ENCODE results near the gene TLCD2. TPM values are rescaled to one million over a fixed set of nuclear protein-coding genes. Genes with fewer than 3 reads are reported as not detected.

TLCD2 gene
- total and polyA plus RNA-seq, 2 of the 13 experiments (the other 11 are each of a cell fraction or from before 2014, with no cell fraction given) = 0.90 to 1.1 TPM

- Histone ChIP-seq H4K20me1 (ENCODE audit: insufficient read depth, low read length) (peaks cover 10% of the 10 kb centered on the region), H3K79me2 (ENCODE audit: insufficient read depth, low read length) (peaks cover 9% of the 10 kb centered on the region), H3K36me3 (replicated peaks in 1 of 2; ENCODE audit: control insufficient read depth in 1 of 2, insufficient read depth in 2 of 2, low read length in 2 of 2) (peaks cover 6 to 19% of the 10 kb centered on the region in 2 experiments), H3K27me3 (ENCODE audit: control insufficient read depth in 1 of 2, insufficient read depth in 2 of 2, low read length in 2 of 2) (no peaks in the 10 kb centered on the region; a peak in 1 of 5 replicates), H2AFZ (ENCODE audit: low read length) (no peak overlapping the region), H3K9me3 (ENCODE audit: low read length) (no peaks in the 10 kb centered on the region), H3K4me3 (replicated peaks in 1 of 3; ENCODE audit: insufficient read depth in 1 of 3, low read depth in 2 of 3, low read length in 3 of 3) (no peak overlapping the region), H3K27ac (ENCODE audit: extremely low read length, insufficient read depth, low read length) (no peak overlapping the region), H3K4me1 (ENCODE audit: insufficient read depth, low read length) (peaks cover 31% of the 10 kb centered on the region), H3K4me2 (ENCODE audit: low read depth, low read length) (no peak overlapping the region), H3K9ac (ENCODE audit: insufficient read depth, low read depth, low read length) (no peak overlapping the region)
- TF ChIP-seq POLR2AphosphoS2 (IDR thresholded peaks at IDR 0.05; ENCODE audit: low read depth, low read length) (0 out of 2 replicates have a peak, but pooled peaks have one; percentile 60), ZNF343 (CRISPR knock-in tag; IDR thresholded peaks at IDR 0.05) (no peak)
- in situ Hi-C loops (cut with HindIII; ENCODE audit: extremely low pct_ligation_motif_present, low pct_unique_long_range_greater_than_20kb) = loop anchor here (25.0 kb wide), 1 partner anchor 325 kb away; the partner anchor contains the start of genes DPH1, OVCA2 and RTN4RL1
- DNase-seq (ENCODE audit: low spot score) (no peak), FAIRE-seq (no peak), ATAC-seq (no peak)
- CTCF ChIA-PET (ENCODE audit: low intra/inter-chr PET ratio, low total read pairs) = no interaction called here
- 88% methylated on average over 4 of the region's 4 CpGs for WGBS (ENCODE audit: low lambda C conversion rate)
- intact Hi-C loops (cut with micrococcal nuclease; ENCODE audit: unreplicated experiment) = loop anchor here (10.0 kb wide), 1 partner anchor 153 kb away; no protein-coding TSS in a partner anchor
- no TSS peak for BruUV-seq (replicated peaks)
- POLR2A ChIA-PET = no interaction called here
These were observed 1.6 kb upstream of the TLCD2 start for GRCh38 chr17:1711804-1712203.

- Histone ChIP-seq H3K4me3 (replicated peaks in 1 of 3; ENCODE audit: insufficient read depth in 1 of 3, low read depth in 2 of 3, low read length in 3 of 3) (peak overlapping the region; percentile 77 to 88 (median 85)), H3K36me3 (replicated peaks in 1 of 2; ENCODE audit: control insufficient read depth in 1 of 2, insufficient read depth in 2 of 2, low read length in 2 of 2) (peaks cover 6 to 19% of the 10 kb centered on the region in 2 experiments), H3K9me3 (ENCODE audit: low read length) (no peaks in the 10 kb centered on the region), H4K20me1 (ENCODE audit: insufficient read depth, low read length) (peaks cover 10% of the 10 kb centered on the region), H3K4me2 (ENCODE audit: low read depth, low read length) (peak overlapping the region; percentile 76), H3K4me1 (ENCODE audit: insufficient read depth, low read length) (peaks cover 31% of the 10 kb centered on the region), H3K9ac (ENCODE audit: insufficient read depth, low read depth, low read length) (peak overlapping the region; percentile 76), H3K27ac (ENCODE audit: extremely low read length, insufficient read depth, low read length) (no peak overlapping the region), H2AFZ (ENCODE audit: low read length) (no peak overlapping the region), H3K27me3 (ENCODE audit: control insufficient read depth in 1 of 2, insufficient read depth in 2 of 2, low read length in 2 of 2) (no peaks in the 10 kb centered on the region; a peak in 1 of 5 replicates), H3K79me2 (ENCODE audit: insufficient read depth, low read length) (peaks cover 9% of the 10 kb centered on the region)
- CTCF ChIA-PET (ENCODE audit: low intra/inter-chr PET ratio, low total read pairs) = interaction anchor here (1.0 kb wide), 1 partner anchor 41 kb away, joined by 3 read pairs; no protein-coding TSS in a partner anchor
- TF ChIP-seq NR2F6 (IDR thresholded peaks at IDR 0.05) (0 out of 2 replicates have a peak, but pooled peaks have one; percentile 3), NR2F6 (CRISPR knock-in tag; IDR thresholded peaks at IDR 0.05) (no peak), POLR2AphosphoS2 (IDR thresholded peaks at IDR 0.05; ENCODE audit: low read depth, low read length) (peak; percentile 56), POLR2G (IDR thresholded peaks at IDR 0.05; ENCODE audit: low read depth, low read length) (peak; percentile 57), GPBP1L1 (CRISPR knock-in tag; IDR thresholded peaks at IDR 0.05) (no peak)
- DNase-seq (ENCODE audit: low spot score) = no peak
- BruUV-seq (replicated peaks) = no TSS peak
- POLR2A ChIA-PET = interaction anchor here (0.9 to 1.2 kb wide), 3 partner anchors 12 to 61 kb away, joined by 4 read pairs; partner anchors contain the start of genes RILP and SERPINF1
- no peak for FAIRE-seq
- no peak for ATAC-seq
- WGBS (ENCODE audit: low lambda C conversion rate) = 64% methylated on average over 14 of the region's 14 CpGs
- in situ Hi-C loops (cut with HindIII; ENCODE audit: extremely low pct_ligation_motif_present, low pct_unique_long_range_greater_than_20kb) (loop anchor here (25.0 kb wide), 1 partner anchor 326 kb away; the partner anchor contains the start of genes DPH1, OVCA2 and RTN4RL1), intact Hi-C loops (cut with micrococcal nuclease; ENCODE audit: unreplicated experiment) (loop anchor here (10.0 kb wide), 1 partner anchor 154 kb away; no protein-coding TSS in a partner anchor)
These were observed 803 bp upstream of the TLCD2 start for GRCh38 chr17:1710807-1711553.

All from HepG2 (cell line).